IMR-90 (cell line): Measurements from ENCODE around the gene GRK5. TPM values are rescaled to one million over a fixed set of nuclear protein-coding genes. Genes with fewer than 3 reads are reported as not detected.

Experiments used
- ATAC-seq: fragments of 200-7000 bp; cut with Tn5 transposase; 2 replicates; pipeline ENCODE4 v1.9.1; 2020; ENCODE audit warnings: low read depth, mild to moderate bottlenecking, moderate library complexity
- BruUV-seq: library from RNA; stranded (reverse); fragments of 400-500 nt; replicated peaks from 2 replicates; lab custom pipeline; 2021; lab: Mats Ljungman, UMichigan
- CTCF ChIA-PET: fragments of 300-600 bp; formaldehyde crosslinking; extraction: SDS; loops from one replicate; lab custom pipeline; 2021; ENCODE audit warnings: antibody characterized with exemption; lab: Yijun Ruan, JAX
- POLR2A ChIA-PET: fragments of 300-600 bp; sonication (Branson Sonifier 250); formaldehyde crosslinking; loops from one replicate; lab custom pipeline; 2022; ENCODE audit warnings: antibody characterized with exemption; ENCODE audit not compliant: unreplicated experiment; lab: Charles Lee
- DNase-seq: peaks from one replicate; pipeline ENCODE4 v3.0.0; 2013
- H2AFZ ChIP-seq: replicated peaks from 2 replicates; pipeline ENCODE3; 2013; ENCODE audit warnings: low read length, mild to moderate bottlenecking; ENCODE audit not compliant: poor library complexity
- H2AK5ac ChIP-seq: 2 replicates; pipeline ENCODE4 v1.6.1; 2013; ENCODE audit warnings: low read depth, low read length, inconsistent platforms
- H2AK9ac ChIP-seq: replicated peaks from 2 replicates; pipeline ENCODE3; 2013; ENCODE audit warnings: mild to moderate bottlenecking, low read depth, low read length, moderate library complexity; ENCODE audit not compliant: poor library complexity
- H2BK120ac ChIP-seq: 2 replicates; pipeline ENCODE4 v1.6.1; 2013; ENCODE audit warnings: low read depth, low read length, inconsistent platforms
- H2BK15ac ChIP-seq: 3 replicates; pipeline ENCODE4 v1.6.1; 2013; ENCODE audit warnings: low read depth, low read length, inconsistent platforms
- H2BK20ac ChIP-seq: 2 replicates; pipeline ENCODE4 v1.6.1; 2013; ENCODE audit warnings: low read depth, mild to moderate bottlenecking, inconsistent platforms, low read length, moderate library complexity
- H2BK5ac ChIP-seq: 2 replicates; pipeline ENCODE4 v1.6.1; 2013; ENCODE audit warnings: mild to moderate bottlenecking, low read depth, low read length, inconsistent platforms; ENCODE audit not compliant: poor library complexity, severe bottlenecking
- H3K14ac ChIP-seq: replicated peaks from 2 replicates; pipeline ENCODE4 v1.6.1; 2013; ENCODE audit warnings: low read depth, low read length, inconsistent platforms
- H3K18ac ChIP-seq: 2 replicates; pipeline ENCODE4 v1.6.1; 2013; ENCODE audit warnings: low read depth, low read length, control low read depth
- H3K23ac ChIP-seq: 2 replicates; pipeline ENCODE4 v1.6.1; 2013; ENCODE audit warnings: low read depth, low read length, inconsistent platforms
- H3K27ac ChIP-seq: 2 replicates; pipeline ENCODE4 v1.5.1; 2013; ENCODE audit warnings: mild to moderate bottlenecking, control low read depth, low read length; ENCODE audit not compliant: insufficient read depth
- H3K27me3 ChIP-seq: 2 replicates; pipeline ENCODE4 v1.6.1; 2013; ENCODE audit warnings: low read length; ENCODE audit not compliant: control insufficient read depth, insufficient read depth
- H3K36me3 ChIP-seq: 2 replicates; pipeline ENCODE4 v1.6.1; 2013; ENCODE audit warnings: low read length, mixed read lengths; ENCODE audit not compliant: control insufficient read depth, insufficient read depth
- H3K4ac ChIP-seq: 2 replicates; pipeline ENCODE4 v1.6.1; 2013; ENCODE audit warnings: low read depth, low read length, inconsistent platforms
- H3K4me1 ChIP-seq: 2 replicates; pipeline ENCODE4 v1.6.1; 2013; ENCODE audit warnings: low read length, mixed read lengths; ENCODE audit not compliant: control insufficient read depth, insufficient read depth
- H3K4me2 ChIP-seq: 2 replicates; pipeline ENCODE4 v1.6.1; 2013; ENCODE audit warnings: low read depth, mild to moderate bottlenecking, control low read depth, low read length, moderate library complexity
- H3K4me3 ChIP-seq: 2 replicates; pipeline ENCODE4 v1.5.1; 2013; ENCODE audit warnings: low read depth, mild to moderate bottlenecking, control low read depth, low read length, moderate library complexity; ENCODE audit not compliant: insufficient read depth
- H3K56ac ChIP-seq: 2 replicates; pipeline ENCODE4 v1.6.1; 2013; ENCODE audit warnings: low read length, inconsistent platforms; ENCODE audit not compliant: insufficient read depth; ENCODE audit errors: extremely low read depth
- H3K79me1 ChIP-seq, 2 experiments: 2 replicates each; pipeline ENCODE4 v1.6.1; 2013; ENCODE audit warnings: low read length in 2 of 2, inconsistent platforms in 1 of 2, low read depth in 1 of 2
- H3K9ac ChIP-seq: 2 replicates; pipeline ENCODE4 v1.6.1; 2013; ENCODE audit warnings: low read depth, low read length, control low read depth
- H3K9me1 ChIP-seq: 2 replicates; pipeline ENCODE4 v1.6.1; 2013; ENCODE audit warnings: low read length, inconsistent platforms; ENCODE audit not compliant: insufficient read depth
- H3K9me3 ChIP-seq: 2 replicates; pipeline ENCODE4 v1.6.1; 2013; ENCODE audit warnings: low read length; ENCODE audit not compliant: control insufficient read depth, insufficient read depth
- H4K20me1 ChIP-seq: 2 replicates; pipeline ENCODE4 v1.6.1; 2013; ENCODE audit warnings: low read length, inconsistent platforms; ENCODE audit not compliant: insufficient read depth
- H4K5ac ChIP-seq: 2 replicates; pipeline ENCODE4 v1.6.1; 2013; ENCODE audit warnings: mild to moderate bottlenecking, low read depth, low read length, control low read depth
- H4K8ac ChIP-seq, 2 experiments: 2 replicates each; pipeline ENCODE4 v1.6.1; 2013; ENCODE audit warnings: low read depth in 2 of 2, low read length in 2 of 2, control low read depth in 1 of 2, inconsistent platforms in 1 of 2
- H4K91ac ChIP-seq: 2 replicates; pipeline ENCODE4 v1.6.1; 2013; ENCODE audit warnings: low read depth, low read length, inconsistent platforms; ENCODE audit not compliant: insufficient read depth
- BHLHE40 ChIP-seq: fragments of 150-350 bp; IDR thresholded peaks from 2 replicates; pipeline ENCODE4 v1.6.1; 2016; ENCODE audit warnings: mild to moderate bottlenecking, low read depth, low read length
- CHD1 ChIP-seq: IDR thresholded peaks from 2 replicates; pipeline ENCODE4 v1.6.1; 2012; ENCODE audit warnings: low read depth, low read length, improper control_type of control experiment
- MAFK ChIP-seq: IDR thresholded peaks from 2 replicates; pipeline ENCODE4 v1.6.1; 2012; ENCODE audit warnings: low read depth, low read length, improper control_type of control experiment
- MAZ ChIP-seq: IDR thresholded peaks from 2 replicates; pipeline ENCODE4 v1.6.1; 2012; ENCODE audit warnings: low read depth, mild to moderate bottlenecking, low read length, improper control_type of control experiment, moderate library complexity, borderline replicate concordance
- MXI1 ChIP-seq: IDR thresholded peaks from 2 replicates; pipeline ENCODE4 v1.6.1; 2012; ENCODE audit warnings: low read depth, mild to moderate bottlenecking, low read length, moderate library complexity, borderline replicate concordance
- NFE2L2 ChIP-seq: fragments of 150-350 bp; IDR thresholded peaks from 2 replicates; pipeline ENCODE4 v1.6.1; 2016; ENCODE audit warnings: low read depth, mild to moderate bottlenecking, low read length
- POLR2A ChIP-seq: IDR thresholded peaks from 2 replicates; pipeline ENCODE4 v1.6.1; 2012; ENCODE audit warnings: mild to moderate bottlenecking, low read depth, low read length
- RAD21 ChIP-seq: IDR thresholded peaks from 2 replicates; pipeline ENCODE4 v1.6.1; 2012; ENCODE audit warnings: low read length, improper control_type of control experiment
- WGBS, 2 experiments: methylation state at CpG; one replicate each; pipeline versions ENCODE4 v1.1.5 to v1.1.7; 2013; ENCODE audit warnings: missing lambda C conversion rate in 2 of 2; ENCODE audit not compliant: insufficient read length in 1 of 2; ENCODE audit errors: extremely low coverage in 2 of 2; 5-methylcytosine and 5-hydroxymethylcytosine counted together
- dilution Hi-C: fragments of 300-500 bp; cut with HindIII; formaldehyde crosslinking; loops from one replicate; pipeline ENCODE4 v1.14.3; 2018; ENCODE audit warnings: low sequenced_read_pairs; ENCODE audit not compliant: unreplicated experiment
- in situ Hi-C: fragments of 300-500 bp; cut with MboI; formaldehyde crosslinking; loops from 3 replicates; pipeline ENCODE4 v1.14.3; 2019; ENCODE audit warnings: low sequenced_read_pairs, inconsistent platforms, mixed read lengths
- intact Hi-C: fragments of 100-400 bp; cut with micrococcal nuclease; formaldehyde crosslinking; loops from 2 replicates; pipeline ENCODE4 v1.10.0; 2022
- polyA plus RNA-seq, 3 experiments: library from polyadenylated mRNA; depleted of rRNA; stranded (reverse); fragments of >200 nt; gene quantifications; 2 replicates each; pipeline ENCODE4 v1.2.3, GENCODE V29; 2012; ENCODE audit warnings: low replicate concordance in 1 of 3
- total RNA-seq: library from RNA; depleted of rRNA; stranded (reverse); fragments of >200 nt; gene quantifications from 2 replicates; pipeline ENCODE4 v1.2.3, GENCODE V29; 2012
- TF ChIP-seq, protein P1 (sequence below): conservative IDR thresholded peaks from 2 replicates; pipeline ENCODE4 v1.5.1; 2012; ENCODE audit warnings: mild to moderate bottlenecking, low read depth, low read length, improper control_type of control experiment
- TF ChIP-seq, protein P2 (sequence below): fragments of 150-350 bp; IDR thresholded peaks from 2 replicates; pipeline ENCODE4 v1.6.1; 2017; ENCODE audit warnings: mild to moderate bottlenecking, antibody characterized with exemption, low read length, low read depth

GRK5 gene
- total and polyA plus RNA-seq, 2 of the 4 experiments (the other 2 are of a cell fraction): 12.9 to 16.3 TPM

DNA sequence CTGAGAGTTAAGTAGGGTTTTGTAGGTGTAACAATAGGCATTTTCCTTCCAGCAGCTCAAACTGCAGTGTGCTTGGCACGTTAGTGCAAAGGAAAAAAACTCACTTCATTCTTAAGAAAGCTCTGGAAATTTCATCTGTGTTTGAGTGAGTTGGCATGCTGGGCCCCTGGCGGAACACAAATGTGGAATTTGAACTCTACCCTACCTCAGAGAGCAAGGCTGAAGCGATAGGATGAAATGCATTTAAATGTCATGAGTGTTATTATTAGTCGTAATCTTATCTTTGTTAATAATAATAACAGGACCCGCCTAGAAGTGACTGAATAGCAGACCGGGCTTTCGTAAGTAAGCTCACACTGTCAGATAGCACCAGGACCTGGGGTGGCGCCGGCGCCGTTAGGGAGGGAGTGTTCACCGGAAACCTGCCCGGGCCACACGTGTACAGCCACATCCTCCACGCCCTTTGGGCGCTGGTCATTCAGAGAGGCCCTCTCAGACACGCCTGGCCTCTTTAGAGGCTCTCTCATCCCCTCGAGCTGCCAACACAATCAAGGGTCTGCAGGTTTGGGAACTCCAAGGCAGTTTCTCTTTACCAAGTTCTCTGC is 63.5 kb downstream of the GRK5 start:
- TF ChIP-seq RAD21 (no peak), CHD1 (no peak), POLR2A (peak; percentile 14; the same call in 1 of the 2 replicates), BHLHE40 (0 out of 2 replicates have a peak, but pooled peaks have one; percentile 36), MAZ (no peak), MXI1 (no peak; the same call in 1 of the 2 replicates), MAFK (no peak), NFE2L2 (no peak)
- TF ChIP-seq, protein P1, sequence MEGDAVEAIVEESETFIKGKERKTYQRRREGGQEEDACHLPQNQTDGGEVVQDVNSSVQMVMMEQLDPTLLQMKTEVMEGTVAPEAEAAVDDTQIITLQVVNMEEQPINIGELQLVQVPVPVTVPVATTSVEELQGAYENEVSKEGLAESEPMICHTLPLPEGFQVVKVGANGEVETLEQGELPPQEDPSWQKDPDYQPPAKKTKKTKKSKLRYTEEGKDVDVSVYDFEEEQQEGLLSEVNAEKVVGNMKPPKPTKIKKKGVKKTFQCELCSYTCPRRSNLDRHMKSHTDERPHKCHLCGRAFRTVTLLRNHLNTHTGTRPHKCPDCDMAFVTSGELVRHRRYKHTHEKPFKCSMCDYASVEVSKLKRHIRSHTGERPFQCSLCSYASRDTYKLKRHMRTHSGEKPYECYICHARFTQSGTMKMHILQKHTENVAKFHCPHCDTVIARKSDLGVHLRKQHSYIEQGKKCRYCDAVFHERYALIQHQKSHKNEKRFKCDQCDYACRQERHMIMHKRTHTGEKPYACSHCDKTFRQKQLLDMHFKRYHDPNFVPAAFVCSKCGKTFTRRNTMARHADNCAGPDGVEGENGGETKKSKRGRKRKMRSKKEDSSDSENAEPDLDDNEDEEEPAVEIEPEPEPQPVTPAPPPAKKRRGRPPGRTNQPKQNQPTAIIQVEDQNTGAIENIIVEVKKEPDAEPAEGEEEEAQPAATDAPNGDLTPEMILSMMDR: no peak
- TF ChIP-seq, protein P2, sequence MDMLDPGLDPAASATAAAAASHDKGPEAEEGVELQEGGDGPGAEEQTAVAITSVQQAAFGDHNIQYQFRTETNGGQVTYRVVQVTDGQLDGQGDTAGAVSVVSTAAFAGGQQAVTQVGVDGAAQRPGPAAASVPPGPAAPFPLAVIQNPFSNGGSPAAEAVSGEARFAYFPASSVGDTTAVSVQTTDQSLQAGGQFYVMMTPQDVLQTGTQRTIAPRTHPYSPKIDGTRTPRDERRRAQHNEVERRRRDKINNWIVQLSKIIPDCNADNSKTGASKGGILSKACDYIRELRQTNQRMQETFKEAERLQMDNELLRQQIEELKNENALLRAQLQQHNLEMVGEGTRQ: no peak
- peak overlapping the region; percentile 31; the same call in 1 of the 2 replicates for H3K9ac ChIP-seq

More for the DNA sequence above, 63.5 kb downstream of the GRK5 start:
- intact Hi-C loops (loop anchor here (5.0 kb wide), 1 partner anchor 141 kb away; no protein-coding TSS in a partner anchor), dilution Hi-C loops (no loop called here), in situ Hi-C loops (no loop called here)
- CTCF ChIA-PET: interaction anchor here (0.7 to 2.6 kb wide), 6 partner anchors 11 to 175 kb away, joined by 3 to 7 read pairs (median 4); partner anchors contain the start of gene GRK5
- H2AK5ac ChIP-seq: peak overlapping the region; percentile 33
- peaks cover 5% of the 10 kb centered on the region for H3K36me3 ChIP-seq
- H3K23ac ChIP-seq: peak overlapping the region; percentile 71
- H3K79me1 ChIP-seq: peaks cover 55 to 90% of the 10 kb centered on the region in 2 experiments
- ATAC-seq (peak; percentile 30), DNase-seq (peak; percentile 51)
- H4K20me1 ChIP-seq: peaks cover 87% of the 10 kb centered on the region
- BruUV-seq: no TSS peak
- no peak overlapping the region for H4K5ac ChIP-seq
- H3K18ac ChIP-seq: peak overlapping the region; percentile 34; the same call in 1 of the 2 replicates
- POLR2A ChIA-PET: interaction anchor here (0.5 kb wide), 1 partner anchor 45 kb away, joined by 5 read pairs; no protein-coding TSS in a partner anchor
- peak overlapping the region; percentile 80 for H4K91ac ChIP-seq
- peaks cover 45% of the 10 kb centered on the region for H3K4me1 ChIP-seq
- WGBS, 2 experiments: 24% methylated on average over 8 of the region's 18 CpGs; no CpG with 5 or more reads in 1 of the 2 experiments
- H3K14ac ChIP-seq: peak overlapping the region; percentile 53; the same call in 1 of the 2 replicates
- no peaks in the 10 kb centered on the region for H3K27me3 ChIP-seq
- peaks cover 37% of the 10 kb centered on the region for H3K9me1 ChIP-seq
- H3K9me3 ChIP-seq: no peaks in the 10 kb centered on the region
- peak overlapping the region; percentile 63 for H2BK20ac ChIP-seq
- peak overlapping the region; percentile 52 for H3K4me2 ChIP-seq
- H3K4ac ChIP-seq: peak overlapping the region; percentile 60
- H2AK9ac ChIP-seq: peak overlapping the region; percentile 86
- peak overlapping the region; percentile 67 for H3K56ac ChIP-seq
- H3K27ac ChIP-seq: peak overlapping the region; percentile 70
- peak overlapping the region; percentile 56 for H2BK120ac ChIP-seq
- peak overlapping the region; percentile 83 for H2AFZ ChIP-seq
- peak overlapping the region in 1 of 2 experiments; percentile 64; a peak in 2 of 4 replicates for H4K8ac ChIP-seq
- no peak overlapping the region for H3K4me3 ChIP-seq
- no peak overlapping the region for H2BK15ac ChIP-seq
- peak overlapping the region; percentile 77 for H2BK5ac ChIP-seq
